Fibroblast of skin of right quadriceps (primary cell): ENCODE results near the gene LRFN3.
"Not testable (repeated sequence)": the region's sequence is repeated elsewhere in the genome, so short reads cannot be mapped to it uniquely, and the experiment has no call there.

Experiments
- DNase-seq: peaks from one replicate; pipeline ENCODE4 v3.0.0-alpha.2; 2013

Gene LRFN3

GRCh38 chr19:35935911-35936737 is at the start of gene LRFN3:
Gene LRFN3, plus strand, starts transcription at chr19:35936374. Its CDS starts 3,052 bp downstream, at chr19:35939426.
- peak; percentile 70 for DNase-seq

GRCh38 chr19:35887197-35887596 is 49.0 kb upstream of the LRFN3 start:
- no peak for DNase-seq

- DNase-seq = no peak
Measured at GRCh38 chr19:35888398-35888797, 47.8 kb upstream of the LRFN3 start.

GRCh38 chr19:35889370-35890112 is 46.6 kb upstream of the LRFN3 start:
- no peak for DNase-seq

GRCh38 chr19:35890113-35890650 is 46.0 kb upstream of the LRFN3 start:
- DNase-seq = no peak

GRCh38 chr19:35891819-35892218 is 44.4 kb upstream of the LRFN3 start:
- DNase-seq = not testable (repeated sequence)

GRCh38 chr19:35894342-35894741 is 41.8 kb upstream of the LRFN3 start:
- DNase-seq = no peak

- no peak for DNase-seq
Measured at GRCh38 chr19:35895911-35896642, 40.1 kb upstream of the LRFN3 start.

- DNase-seq = no peak
Measured at GRCh38 chr19:35896643-35897040, 39.5 kb upstream of the LRFN3 start.

GRCh38 chr19:35897706-35898451 is 38.3 kb upstream of the LRFN3 start:
- DNase-seq = no peak

GRCh38 chr19:35898499-35898809 is 37.7 kb upstream of the LRFN3 start:
- DNase-seq = no peak

GRCh38 chr19:35899547-35900214 is 36.5 kb upstream of the LRFN3 start:
- peak; percentile 77 for DNase-seq

GRCh38 chr19:35901055-35901644 is 35.0 kb upstream of the LRFN3 start:
- DNase-seq = peak; percentile 68

GRCh38 chr19:35901854-35902661 is 34.1 kb upstream of the LRFN3 start, which contains the start of gene HCST:
Gene HCST, plus strand, starts transcription at chr19:35902529. Its CDS starts 65 bp downstream, at chr19:35902594.
- DNase-seq = peak; percentile 51

- no peak for DNase-seq
Measured at GRCh38 chr19:35902870-35903475, 33.2 kb upstream of the LRFN3 start.

GRCh38 chr19:35903550-35904179 is 32.5 kb upstream of the LRFN3 start:
- DNase-seq = peak; percentile 81

GRCh38 chr19:35904311-35905068 is 31.7 kb upstream of the LRFN3 start:
- DNase-seq = no peak

GRCh38 chr19:35905178-35905727 is 30.9 kb upstream of the LRFN3 start:
- DNase-seq = peak; percentile 35

GRCh38 chr19:35907377-35907745 is 28.8 kb upstream of the LRFN3 start:
- no peak for DNase-seq
